Measurements from ENCODE around the gene PIANP.

Gene PIANP

DNA sequence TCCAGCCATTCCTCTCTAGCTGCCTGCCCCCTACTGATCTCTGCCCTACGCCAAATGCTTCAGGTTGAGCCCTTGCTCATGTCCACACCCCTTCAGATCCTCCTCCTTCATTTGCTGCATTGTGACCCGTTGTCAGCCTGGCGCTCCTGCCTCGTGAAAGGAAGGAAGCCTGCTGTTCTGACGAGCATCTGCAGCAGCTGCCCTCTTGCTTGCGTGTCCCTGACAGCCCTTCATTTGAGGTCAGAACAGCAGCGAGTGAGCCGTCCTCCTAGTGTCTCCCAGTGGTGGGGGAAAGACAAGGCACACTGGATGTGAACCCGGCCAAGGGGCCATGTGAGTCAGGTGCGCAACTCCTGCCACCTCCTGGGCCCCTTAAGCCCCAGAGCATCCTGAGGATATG lies 3.0 kb upstream of the PIANP start:
- H3K9ac ChIP-seq (ENCODE audit: low read length in 2 of 2): no peak overlapping the region
- H3K36me3 ChIP-seq (ENCODE audit: control insufficient read depth in 2 of 2, insufficient read depth in 2 of 2, low read length in 2 of 2): no peaks in the 10 kb centered on the region
- peaks cover 29 to 40% of the 10 kb centered on the region in 2 donors for H3K27me3 ChIP-seq (ENCODE audit: control insufficient read depth in 1 of 2, insufficient read depth in 2 of 2, low read length in 2 of 2)
- H3K4me1 ChIP-seq (ENCODE audit: control insufficient read depth, insufficient read depth, low read length): peaks cover 17% of the 10 kb centered on the region
- no peak overlapping the region for H3K4me3 ChIP-seq (ENCODE audit: low read length in 2 of 2)
- no peak overlapping the region for H3K27ac ChIP-seq (ENCODE audit: low read length)
- H3K9me3 ChIP-seq (ENCODE audit: control insufficient read depth in 2 of 2, low read length in 2 of 2): no peaks in the 10 kb centered on the region

DNA sequence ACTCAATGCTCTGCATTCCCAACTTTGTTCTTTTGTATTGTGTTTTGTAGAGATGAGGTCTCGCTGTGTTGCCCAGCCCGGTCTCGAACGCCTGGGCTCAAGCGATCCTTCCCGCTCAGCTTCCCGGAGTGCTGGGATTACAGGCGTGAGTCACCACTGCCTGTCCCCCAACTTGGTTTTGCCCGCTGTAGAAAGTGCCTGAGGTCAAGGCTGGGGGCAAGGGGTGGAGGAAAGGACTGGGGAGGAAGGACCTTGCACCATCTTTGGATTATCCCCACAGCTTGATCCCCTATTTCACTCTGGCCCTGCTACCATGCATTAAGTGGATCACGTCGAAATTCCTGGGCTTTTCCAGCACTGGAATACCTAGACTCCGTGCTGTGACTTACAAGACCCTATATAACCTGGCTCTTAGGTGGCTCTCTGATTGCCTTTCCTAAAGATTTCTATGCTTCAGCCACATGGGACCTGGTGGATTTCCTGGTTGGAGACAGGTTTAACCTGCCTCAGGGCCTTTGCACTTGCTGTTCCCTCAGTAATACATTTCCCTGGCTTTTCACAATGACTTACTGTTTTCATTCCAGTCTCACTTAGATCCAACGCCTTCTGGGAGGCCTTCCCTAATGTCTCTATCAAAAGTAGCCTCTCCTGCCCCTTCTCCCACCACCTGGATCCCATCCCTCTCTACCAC lies 608 bp upstream of the PIANP start:
- Histone ChIP-seq H3K27ac (ENCODE audit: low read length) (no peak overlapping the region), H3K4me3 (ENCODE audit: low read length in 2 of 2) (peak overlapping the region in 1 of 2 donors; percentile 52), H3K9me3 (ENCODE audit: control insufficient read depth in 2 of 2, low read length in 2 of 2) (no peaks in the 10 kb centered on the region), H3K27me3 (ENCODE audit: control insufficient read depth in 1 of 2, insufficient read depth in 2 of 2, low read length in 2 of 2) (peaks cover 35 to 45% of the 10 kb centered on the region in 2 donors), H3K4me1 (ENCODE audit: control insufficient read depth, insufficient read depth, low read length) (peaks cover 17% of the 10 kb centered on the region), H3K9ac (ENCODE audit: low read length in 2 of 2) (no peak overlapping the region), H3K36me3 (ENCODE audit: control insufficient read depth in 2 of 2, insufficient read depth in 2 of 2, low read length in 2 of 2) (no peaks in the 10 kb centered on the region)

DNA sequence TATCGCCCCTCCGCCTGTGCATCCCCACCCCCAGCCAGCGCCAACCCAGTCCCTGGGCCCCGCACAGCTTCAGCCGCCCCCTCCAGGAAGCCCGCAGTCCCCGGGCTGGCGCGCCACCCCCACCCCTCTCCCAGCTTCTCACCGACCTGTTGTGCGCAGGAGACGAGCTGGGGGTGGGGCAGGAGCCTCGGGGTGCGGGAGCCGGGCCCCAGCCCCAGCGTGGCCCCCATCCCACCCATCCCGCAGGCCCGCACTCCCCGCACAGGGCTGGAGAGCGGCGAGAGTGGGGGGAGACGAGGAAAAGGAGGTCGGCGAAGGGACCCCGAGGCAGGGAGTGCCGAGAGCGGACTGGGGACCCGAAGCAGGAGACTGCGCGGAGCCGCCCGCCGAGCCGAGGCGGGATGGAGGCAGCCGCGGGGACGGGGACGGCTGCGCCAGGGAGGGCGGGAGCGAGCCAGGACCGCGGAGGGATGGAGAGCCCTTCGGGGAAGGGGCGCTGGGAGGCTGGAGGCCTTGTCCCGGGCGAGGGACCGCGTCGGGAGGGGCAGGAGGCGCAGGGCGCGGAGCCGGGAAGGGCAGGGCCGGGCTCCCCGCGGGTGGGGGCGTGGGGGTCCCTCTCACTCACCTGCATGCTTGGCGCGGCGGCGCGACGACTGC lies 498 bp downstream of the PIANP start:
- Histone ChIP-seq H3K36me3 (ENCODE audit: control insufficient read depth in 2 of 2, insufficient read depth in 2 of 2, low read length in 2 of 2) (no peaks in the 10 kb centered on the region), H3K4me3 (ENCODE audit: low read length in 2 of 2) (peak overlapping the region; percentile 51 to 67), H3K27ac (ENCODE audit: low read length) (no peak overlapping the region), H3K9ac (ENCODE audit: low read length in 2 of 2) (no peak overlapping the region), H3K9me3 (ENCODE audit: control insufficient read depth in 2 of 2, low read length in 2 of 2) (no peaks in the 10 kb centered on the region), H3K27me3 (ENCODE audit: control insufficient read depth in 1 of 2, insufficient read depth in 2 of 2, low read length in 2 of 2) (peaks cover 39 to 45% of the 10 kb centered on the region in 2 donors), H3K4me1 (ENCODE audit: control insufficient read depth, insufficient read depth, low read length) (peaks cover 17% of the 10 kb centered on the region)

DNA sequence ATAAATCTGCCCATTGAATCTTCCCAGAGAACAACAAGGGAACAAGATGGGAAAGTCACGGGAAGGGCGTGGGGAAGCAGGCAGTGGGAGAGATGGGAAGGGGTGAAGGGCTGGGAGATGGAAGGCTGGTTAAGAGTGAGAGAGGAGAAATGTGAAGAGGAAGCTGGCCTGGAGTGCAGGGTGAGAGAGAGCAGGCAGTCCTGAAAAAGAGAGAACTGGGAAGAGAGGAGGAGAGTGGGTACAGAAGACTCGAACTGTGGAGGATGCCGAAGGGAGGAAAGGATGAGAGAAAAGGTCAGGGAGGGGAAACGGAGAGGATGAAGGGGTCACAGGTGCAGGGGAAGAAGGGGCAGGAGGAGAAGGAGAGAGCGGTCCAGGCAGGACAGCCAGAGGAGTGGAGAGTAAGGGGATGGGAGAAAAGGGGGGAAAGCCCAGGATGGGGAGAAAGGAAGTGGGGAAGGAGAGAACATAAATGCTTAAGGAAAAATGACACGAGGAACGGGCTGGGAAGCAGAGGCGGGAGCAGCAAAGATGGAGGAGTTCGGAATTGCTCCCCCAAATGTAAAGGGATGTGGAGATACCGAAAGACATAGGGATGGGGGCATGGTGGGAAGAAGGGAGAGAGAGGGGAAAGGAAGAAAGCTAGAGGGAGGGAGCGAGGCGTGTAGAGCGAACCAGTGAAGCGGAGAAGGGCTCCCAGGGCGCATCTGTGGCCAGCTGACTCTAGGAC lies 1.2 kb downstream of the PIANP start:
- H3K9me3 ChIP-seq (ENCODE audit: control insufficient read depth in 2 of 2, low read length in 2 of 2): no peaks in the 10 kb centered on the region
- peaks cover 37 to 45% of the 10 kb centered on the region in 2 donors for H3K27me3 ChIP-seq (ENCODE audit: control insufficient read depth in 1 of 2, insufficient read depth in 2 of 2, low read length in 2 of 2)
- no peak overlapping the region for H3K4me3 ChIP-seq (ENCODE audit: low read length in 2 of 2)
- peaks cover 17% of the 10 kb centered on the region for H3K4me1 ChIP-seq (ENCODE audit: control insufficient read depth, insufficient read depth, low read length)
- no peak overlapping the region for H3K27ac ChIP-seq (ENCODE audit: low read length)
- no peaks in the 10 kb centered on the region for H3K36me3 ChIP-seq (ENCODE audit: control insufficient read depth in 2 of 2, insufficient read depth in 2 of 2, low read length in 2 of 2)
- peak overlapping the region in 1 of 2 donors; percentile 27 for H3K9ac ChIP-seq (ENCODE audit: low read length in 2 of 2)

GRCh38 chr12:6698352-6699046 lies 2.1 kb downstream of the PIANP start:
- Histone ChIP-seq H3K9ac (ENCODE audit: low read length in 2 of 2) (no peak overlapping the region), H3K36me3 (ENCODE audit: control insufficient read depth in 2 of 2, insufficient read depth in 2 of 2, low read length in 2 of 2) (no peaks in the 10 kb centered on the region), H3K9me3 (ENCODE audit: control insufficient read depth in 2 of 2, low read length in 2 of 2) (no peaks in the 10 kb centered on the region), H3K4me1 (ENCODE audit: control insufficient read depth, insufficient read depth, low read length) (peaks cover 17% of the 10 kb centered on the region), H3K4me3 (ENCODE audit: low read length in 2 of 2) (no peak overlapping the region), H3K27ac (ENCODE audit: low read length) (no peak overlapping the region), H3K27me3 (ENCODE audit: control insufficient read depth in 1 of 2, insufficient read depth in 2 of 2, low read length in 2 of 2) (peaks cover 33 to 42% of the 10 kb centered on the region in 2 donors)

- Histone ChIP-seq H3K9ac (ENCODE audit: low read length in 2 of 2) (no peak overlapping the region), H3K9me3 (ENCODE audit: control insufficient read depth in 2 of 2, low read length in 2 of 2) (no peaks in the 10 kb centered on the region), H3K4me1 (ENCODE audit: control insufficient read depth, insufficient read depth, low read length) (peaks cover 17% of the 10 kb centered on the region), H3K27me3 (ENCODE audit: control insufficient read depth in 1 of 2, insufficient read depth in 2 of 2, low read length in 2 of 2) (peaks cover 30 to 39% of the 10 kb centered on the region in 2 donors), H3K27ac (ENCODE audit: low read length) (no peak overlapping the region), H3K36me3 (ENCODE audit: control insufficient read depth in 2 of 2, insufficient read depth in 2 of 2, low read length in 2 of 2) (no peaks in the 10 kb centered on the region), H3K4me3 (ENCODE audit: low read length in 2 of 2) (no peak overlapping the region)
Measured at GRCh38 chr12:6697584-6698351, 2.8 kb downstream of the PIANP start.

- Histone ChIP-seq H3K36me3 (ENCODE audit: control insufficient read depth in 2 of 2, insufficient read depth in 2 of 2, low read length in 2 of 2) (no peaks in the 10 kb centered on the region), H3K9ac (ENCODE audit: low read length in 2 of 2) (no peak overlapping the region), H3K9me3 (ENCODE audit: control insufficient read depth in 2 of 2, low read length in 2 of 2) (no peaks in the 10 kb centered on the region), H3K4me1 (ENCODE audit: control insufficient read depth, insufficient read depth, low read length) (peaks cover 17% of the 10 kb centered on the region), H3K27me3 (ENCODE audit: control insufficient read depth in 1 of 2, insufficient read depth in 2 of 2, low read length in 2 of 2) (peaks cover 30 to 36% of the 10 kb centered on the region in 2 donors), H3K27ac (ENCODE audit: low read length) (no peak overlapping the region), H3K4me3 (ENCODE audit: low read length in 2 of 2) (no peak overlapping the region)
Measured at GRCh38 chr12:6696690-6697583, 3.7 kb downstream of the PIANP start.

DNA sequence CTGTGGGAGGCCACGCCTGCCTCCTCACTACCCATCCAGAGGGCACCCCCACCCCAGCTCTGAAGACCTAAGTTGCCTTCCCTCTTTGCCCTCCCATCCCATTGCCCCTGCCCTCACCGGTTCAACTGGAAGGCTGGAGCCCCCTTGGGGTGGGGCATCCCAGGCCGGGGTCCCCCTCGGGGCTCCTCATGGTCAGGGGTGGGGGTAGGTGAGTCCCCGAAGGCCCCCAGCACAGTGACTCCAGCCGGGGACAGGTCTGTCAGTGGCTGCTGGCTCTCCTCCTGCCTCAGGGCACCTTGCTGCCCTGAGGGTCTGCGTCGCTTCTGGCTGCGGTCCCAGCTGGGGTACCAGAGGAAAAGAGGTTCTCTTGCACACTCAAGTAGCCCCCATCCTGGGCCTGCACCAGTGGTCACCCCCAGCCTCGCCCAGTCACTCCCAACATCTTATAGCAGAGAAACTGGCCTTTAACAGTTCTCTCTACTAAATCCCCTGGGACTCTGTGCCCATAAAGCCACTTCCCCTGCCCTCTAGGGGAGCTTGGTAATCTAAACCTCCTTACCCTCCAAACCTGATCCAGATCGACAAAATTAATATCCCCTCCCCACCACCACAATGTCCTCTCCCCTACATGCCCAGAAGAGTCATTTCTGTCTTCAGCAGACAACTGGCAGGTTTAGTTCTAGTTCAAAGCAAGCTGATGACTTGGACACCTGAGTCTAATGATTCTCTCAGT lies 5.1 kb downstream of the PIANP start:
- no peak overlapping the region for H3K4me3 ChIP-seq (ENCODE audit: low read length in 2 of 2)
- H3K4me1 ChIP-seq (ENCODE audit: control insufficient read depth, insufficient read depth, low read length): peaks cover 12% of the 10 kb centered on the region
- H3K27me3 ChIP-seq (ENCODE audit: control insufficient read depth in 1 of 2, insufficient read depth in 2 of 2, low read length in 2 of 2): peaks cover 19 to 23% of the 10 kb centered on the region in 2 donors
- H3K9me3 ChIP-seq (ENCODE audit: control insufficient read depth in 2 of 2, low read length in 2 of 2): no peaks in the 10 kb centered on the region
- H3K9ac ChIP-seq (ENCODE audit: low read length in 2 of 2): no peak overlapping the region
- no peak overlapping the region for H3K27ac ChIP-seq (ENCODE audit: low read length)
- no peaks in the 10 kb centered on the region for H3K36me3 ChIP-seq (ENCODE audit: control insufficient read depth in 2 of 2, insufficient read depth in 2 of 2, low read length in 2 of 2)

DNA sequence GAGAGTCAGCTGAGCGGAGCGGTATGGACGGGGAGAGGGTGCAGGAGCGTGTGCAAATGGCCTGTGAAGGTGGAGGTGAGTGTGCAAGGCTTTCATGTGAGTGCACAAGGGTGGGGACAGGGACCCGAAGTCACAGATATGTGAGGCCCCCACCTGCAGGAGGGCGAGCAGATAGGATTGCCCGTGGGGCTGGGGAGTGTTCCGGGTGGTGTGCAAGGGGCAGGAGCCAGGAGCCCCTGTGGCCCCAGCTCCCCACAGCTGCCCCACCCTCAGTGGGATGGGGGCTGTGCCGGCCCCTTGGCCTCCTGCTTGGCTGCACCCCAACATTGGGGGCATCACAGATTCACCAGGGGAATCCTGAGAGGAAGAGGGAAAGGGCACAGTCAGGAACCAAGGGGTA lies 5.9 kb downstream of the PIANP start:
- no peak overlapping the region for H3K4me3 ChIP-seq (ENCODE audit: low read length in 2 of 2)
- H3K9ac ChIP-seq (ENCODE audit: low read length in 2 of 2): no peak overlapping the region
- no peak overlapping the region for H3K27ac ChIP-seq (ENCODE audit: low read length)
- H3K27me3 ChIP-seq (ENCODE audit: control insufficient read depth in 1 of 2, insufficient read depth in 2 of 2, low read length in 2 of 2): peaks cover 16 to 19% of the 10 kb centered on the region in 2 donors
- no peaks in the 10 kb centered on the region for H3K9me3 ChIP-seq (ENCODE audit: control insufficient read depth in 2 of 2, low read length in 2 of 2)
- H3K36me3 ChIP-seq (ENCODE audit: control insufficient read depth in 2 of 2, insufficient read depth in 2 of 2, low read length in 2 of 2): no peaks in the 10 kb centered on the region
- peaks cover 4% of the 10 kb centered on the region for H3K4me1 ChIP-seq (ENCODE audit: control insufficient read depth, insufficient read depth, low read length)
